HG03439 (cell line): Measurements from ENCODE around the gene S1PR2.
"Not testable (repeated sequence)": the region's sequence is repeated elsewhere in the genome, so short reads cannot be mapped to it uniquely, and the experiment has no call there.

Source experiments
- ATAC-seq: cut with Tn5 transposase; IDR thresholded peaks from one replicate; pipeline ENCODE4 v1.9.1; 2021; ENCODE audit warnings: mild to moderate bottlenecking, moderate library complexity; ENCODE audit not compliant: unreplicated experiment

S1PR2 gene

GRCh38 chr19:10226376-10227025, 4.6 kb downstream of the S1PR2 start:
- no peak for ATAC-seq

- no peak for ATAC-seq
Observed at GRCh38 chr19:10226021-10226375, 5.1 kb downstream of the S1PR2 start.

- no peak for ATAC-seq
Observed at GRCh38 chr19:10224337-10224736, 6.8 kb downstream of the S1PR2 start.

GRCh38 chr19:10223488-10224213, 7.5 kb downstream of the S1PR2 start:
- no peak for ATAC-seq

GRCh38 chr19:10222201-10222890, 8.8 kb downstream of the S1PR2 start:
- no peak for ATAC-seq

- ATAC-seq: no peak
Observed at GRCh38 chr19:10220695-10221094, 10.4 kb downstream of the S1PR2 start.

GRCh38 chr19:10219678-10220077, 11.5 kb downstream of the S1PR2 start:
- ATAC-seq: peak; percentile 58

GRCh38 chr19:10217085-10217484, 14.0 kb downstream of the S1PR2 start:
- no peak for ATAC-seq

GRCh38 chr19:10214784-10215183, 16.3 kb downstream of the S1PR2 start:
- ATAC-seq: no peak

- no peak for ATAC-seq
Observed at GRCh38 chr19:10211691-10212090, 19.4 kb downstream of the S1PR2 start.

- ATAC-seq: no peak
Observed at GRCh38 chr19:10211061-10211460, 20.1 kb downstream of the S1PR2 start.

- no peak for ATAC-seq
Observed at GRCh38 chr19:10209315-10209714, 21.8 kb downstream of the S1PR2 start.

- no peak for ATAC-seq
Observed at GRCh38 chr19:10207026-10207425, 24.1 kb downstream of the S1PR2 start.

GRCh38 chr19:10206226-10206885, 24.8 kb downstream of the S1PR2 start:
- ATAC-seq: no peak

GRCh38 chr19:10205636-10206035, 25.5 kb downstream of the S1PR2 start:
- ATAC-seq: no peak

GRCh38 chr19:10203686-10204085, 27.4 kb downstream of the S1PR2 start:
- no peak for ATAC-seq

GRCh38 chr19:10201176-10201575, 30.0 kb downstream of the S1PR2 start:
- ATAC-seq: no peak

- not testable (repeated sequence) for ATAC-seq
Observed at GRCh38 chr19:10200101-10200500, 31.0 kb downstream of the S1PR2 start.

GRCh38 chr19:10198889-10199644, 32.1 kb downstream of the S1PR2 start:
- not testable (repeated sequence) for ATAC-seq

GRCh38 chr19:10195199-10195519, 36.0 kb downstream of the S1PR2 start:
- ATAC-seq: peak; percentile 23
